ENCODE measurements around the gene ARPC2. TPM values are rescaled to one million over a fixed set of nuclear protein-coding genes. Genes with fewer than 3 reads are reported as not detected.

The ARPC2 gene
- total RNA-seq, 2 donors from 2014 or later, result 517 to 533 TPM

- Mint-ChIP-seq H3K27me3 (ENCODE audit: low read depth) (no peaks in the 10 kb centered on the region), H3K27ac (peak overlapping the region; percentile 99), H3K36me3 (ENCODE audit: insufficient read depth in 2 of 2) (peaks cover 28 to 50% of the 10 kb centered on the region in 2 donors), H3K9me3 (no peaks in the 10 kb centered on the region), H3K4me1 (ENCODE audit: low read depth) (peaks cover 98% of the 10 kb centered on the region), H3K4me3 (peak overlapping the region; percentile 89 to 99)
- no peak for DNase-seq
- ATAC-seq (replicated peaks in 1 of 2), result peak; percentile 57 to 66
Observed at GRCh38 chr2:218223046-218223445, 6.1 kb downstream of the ARPC2 start.

GRCh38 chr2:218224186-218224585 is 7.2 kb downstream of the ARPC2 start:
- peak overlapping the region; percentile 89 to 99 for H3K4me3 Mint-ChIP-seq
- peak overlapping the region; percentile 99 for H3K27ac Mint-ChIP-seq
- no peak for ATAC-seq (replicated peaks in 1 of 2)
- DNase-seq, result no peak
- H3K4me1 Mint-ChIP-seq (ENCODE audit: low read depth), result peaks cover 100% of the 10 kb centered on the region
- H3K36me3 Mint-ChIP-seq (ENCODE audit: insufficient read depth in 2 of 2), result peaks cover 27 to 55% of the 10 kb centered on the region in 2 donors
- H3K9me3 Mint-ChIP-seq, result no peaks in the 10 kb centered on the region
- no peaks in the 10 kb centered on the region for H3K27me3 Mint-ChIP-seq (ENCODE audit: low read depth)

GRCh38 chr2:218226903-218227302 is 9.9 kb downstream of the ARPC2 start:
- Mint-ChIP-seq H3K27ac (peak overlapping the region; percentile 97), H3K4me3 (peak overlapping the region; percentile 16 to 60), H3K36me3 (ENCODE audit: insufficient read depth in 2 of 2) (peaks cover 26 to 53% of the 10 kb centered on the region in 2 donors), H3K9me3 (peaks cover 0 to 2% of the 10 kb centered on the region in 2 donors), H3K27me3 (ENCODE audit: low read depth) (no peaks in the 10 kb centered on the region), H3K4me1 (ENCODE audit: low read depth) (peaks cover 97% of the 10 kb centered on the region)
- no peak for ATAC-seq (replicated peaks in 1 of 2)
- DNase-seq, result no peak

GRCh38 chr2:218228366-218229090 is 11.5 kb downstream of the ARPC2 start:
- Mint-ChIP-seq H3K9me3 (peaks cover 0 to 2% of the 10 kb centered on the region in 2 donors), H3K27ac (peak overlapping the region; percentile 99), H3K27me3 (ENCODE audit: low read depth) (no peaks in the 10 kb centered on the region), H3K36me3 (ENCODE audit: insufficient read depth in 2 of 2) (peaks cover 30 to 63% of the 10 kb centered on the region in 2 donors), H3K4me1 (ENCODE audit: low read depth) (peaks cover 91% of the 10 kb centered on the region), H3K4me3 (peak overlapping the region; percentile 54 to 92)
- DNase-seq (no peak), ATAC-seq (replicated peaks in 1 of 2) (no peak)

GRCh38 chr2:218229239-218229638 is 12.2 kb downstream of the ARPC2 start:
- peaks cover 85% of the 10 kb centered on the region for H3K4me1 Mint-ChIP-seq (ENCODE audit: low read depth)
- peak; percentile 87 to 90 for ATAC-seq (replicated peaks in 1 of 2)

GRCh38 chr2:218229851-218230250 is 12.9 kb downstream of the ARPC2 start:
- no peak for DNase-seq
- Mint-ChIP-seq H3K4me3 (peak overlapping the region; percentile 56 to 77), H3K36me3 (ENCODE audit: insufficient read depth in 2 of 2) (peaks cover 31 to 66% of the 10 kb centered on the region in 2 donors), H3K27me3 (ENCODE audit: low read depth) (no peaks in the 10 kb centered on the region), H3K27ac (peak overlapping the region; percentile 74), H3K9me3 (peaks cover 0 to 2% of the 10 kb centered on the region in 2 donors), H3K4me1 (ENCODE audit: low read depth) (peaks cover 79% of the 10 kb centered on the region)
- ATAC-seq (replicated peaks in 1 of 2), result peak; percentile 15 to 16

More at GRCh38 chr2:218229239-218229638, 12.2 kb downstream of the ARPC2 start:
- Mint-ChIP-seq H3K36me3 (ENCODE audit: insufficient read depth in 2 of 2) (peaks cover 34 to 68% of the 10 kb centered on the region in 2 donors), H3K9me3 (peaks cover 0 to 2% of the 10 kb centered on the region in 2 donors), H3K27ac (peak overlapping the region; percentile 99), H3K27me3 (ENCODE audit: low read depth) (no peaks in the 10 kb centered on the region), H3K4me3 (peak overlapping the region; percentile 54 to 92)
- peak; percentile 52 to 55 for DNase-seq

GRCh38 chr2:218230882-218231281 is 13.9 kb downstream of the ARPC2 start:
- ATAC-seq (replicated peaks in 1 of 2) (peak; percentile 73 to 80), DNase-seq (peak; percentile 40 to 49)
- peak overlapping the region; percentile 56 to 77 for H3K4me3 Mint-ChIP-seq
- H3K27ac Mint-ChIP-seq, result peak overlapping the region; percentile 74
- H3K9me3 Mint-ChIP-seq, result peaks cover 0 to 2% of the 10 kb centered on the region in 2 donors
- H3K4me1 Mint-ChIP-seq (ENCODE audit: low read depth), result peaks cover 73% of the 10 kb centered on the region
- no peaks in the 10 kb centered on the region for H3K27me3 Mint-ChIP-seq (ENCODE audit: low read depth)
- peaks cover 24 to 71% of the 10 kb centered on the region in 2 donors for H3K36me3 Mint-ChIP-seq (ENCODE audit: insufficient read depth in 2 of 2)

GRCh38 chr2:218233543-218233942 is 16.6 kb downstream of the ARPC2 start:
- ATAC-seq (replicated peaks in 1 of 2), result no peak
- Mint-ChIP-seq H3K4me1 (ENCODE audit: low read depth) (peaks cover 46% of the 10 kb centered on the region), H3K36me3 (ENCODE audit: insufficient read depth in 2 of 2) (peaks cover 18 to 55% of the 10 kb centered on the region in 2 donors), H3K27ac (peak overlapping the region; percentile 64), H3K9me3 (peaks cover 0 to 2% of the 10 kb centered on the region in 2 donors), H3K27me3 (ENCODE audit: low read depth) (no peaks in the 10 kb centered on the region), H3K4me3 (no peak overlapping the region)
- DNase-seq, result no peak

- ATAC-seq (replicated peaks in 1 of 2), result no peak
- Mint-ChIP-seq H3K27ac (peak overlapping the region; percentile 90), H3K4me3 (no peak overlapping the region), H3K36me3 (ENCODE audit: insufficient read depth in 2 of 2) (peaks cover 20 to 55% of the 10 kb centered on the region in 2 donors), H3K9me3 (peaks cover 0 to 2% of the 10 kb centered on the region in 2 donors), H3K4me1 (ENCODE audit: low read depth) (peaks cover 37% of the 10 kb centered on the region), H3K27me3 (ENCODE audit: low read depth) (no peaks in the 10 kb centered on the region)
- DNase-seq, result no peak
Observed at GRCh38 chr2:218234521-218234920, 17.5 kb downstream of the ARPC2 start.

- Mint-ChIP-seq H3K27me3 (ENCODE audit: low read depth) (no peaks in the 10 kb centered on the region), H3K4me3 (no peak overlapping the region), H3K36me3 (ENCODE audit: insufficient read depth in 2 of 2) (peaks cover 20 to 55% of the 10 kb centered on the region in 2 donors), H3K27ac (peak overlapping the region; percentile 90), H3K4me1 (ENCODE audit: low read depth) (peaks cover 33% of the 10 kb centered on the region), H3K9me3 (peaks cover 0 to 2% of the 10 kb centered on the region in 2 donors)
- DNase-seq, result no peak
- no peak for ATAC-seq (replicated peaks in 1 of 2)
Observed at GRCh38 chr2:218235017-218235416, 18.0 kb downstream of the ARPC2 start.

GRCh38 chr2:218236829-218237228 is 19.8 kb downstream of the ARPC2 start:
- peaks cover 20% of the 10 kb centered on the region for H3K4me1 Mint-ChIP-seq (ENCODE audit: low read depth)
- H3K36me3 Mint-ChIP-seq (ENCODE audit: insufficient read depth in 2 of 2), result peaks cover 12 to 51% of the 10 kb centered on the region in 2 donors
- DNase-seq, result no peak
- ATAC-seq (replicated peaks in 1 of 2), result no peak
- no peaks in the 10 kb centered on the region for H3K27me3 Mint-ChIP-seq (ENCODE audit: low read depth)
- no peaks in the 10 kb centered on the region for H3K9me3 Mint-ChIP-seq
- no peak overlapping the region for H3K4me3 Mint-ChIP-seq
- no peak overlapping the region for H3K27ac Mint-ChIP-seq

- H3K27me3 Mint-ChIP-seq (ENCODE audit: low read depth), result no peaks in the 10 kb centered on the region
- H3K9me3 Mint-ChIP-seq, result no peaks in the 10 kb centered on the region
- peak overlapping the region; percentile 40 for H3K27ac Mint-ChIP-seq
- H3K4me3 Mint-ChIP-seq, result no peak overlapping the region
- peaks cover 12% of the 10 kb centered on the region for H3K4me1 Mint-ChIP-seq (ENCODE audit: low read depth)
- ATAC-seq (replicated peaks in 1 of 2), result no peak
- H3K36me3 Mint-ChIP-seq (ENCODE audit: insufficient read depth in 2 of 2), result peaks cover 12 to 49% of the 10 kb centered on the region in 2 donors
- DNase-seq, result no peak
Observed at GRCh38 chr2:218238887-218239286, 21.9 kb downstream of the ARPC2 start.

GRCh38 chr2:218244204-218244603 is 27.2 kb downstream of the ARPC2 start:
- DNase-seq (no peak), ATAC-seq (replicated peaks in 1 of 2) (no peak)
- no peaks in the 10 kb centered on the region for H3K9me3 Mint-ChIP-seq
- H3K27me3 Mint-ChIP-seq (ENCODE audit: low read depth), result no peaks in the 10 kb centered on the region
- H3K27ac Mint-ChIP-seq, result peak overlapping the region; percentile 76
- H3K4me1 Mint-ChIP-seq (ENCODE audit: low read depth), result peaks cover 15% of the 10 kb centered on the region
- H3K36me3 Mint-ChIP-seq (ENCODE audit: insufficient read depth in 2 of 2), result peaks cover 13 to 57% of the 10 kb centered on the region in 2 donors
- no peak overlapping the region for H3K4me3 Mint-ChIP-seq
